SW480 (cell line): Measurements from ENCODE around the gene C12orf76.
"Not testable (repeated sequence)": the region's sequence is repeated elsewhere in the genome, so short reads cannot be mapped to it uniquely, and the experiment has no call there.

Source experiments
- DNase-seq: peaks from one replicate; pipeline ENCODE4 v3.0.0-alpha.2; 2016; ENCODE audit warnings: low spot score

Gene C12orf76

DNA sequence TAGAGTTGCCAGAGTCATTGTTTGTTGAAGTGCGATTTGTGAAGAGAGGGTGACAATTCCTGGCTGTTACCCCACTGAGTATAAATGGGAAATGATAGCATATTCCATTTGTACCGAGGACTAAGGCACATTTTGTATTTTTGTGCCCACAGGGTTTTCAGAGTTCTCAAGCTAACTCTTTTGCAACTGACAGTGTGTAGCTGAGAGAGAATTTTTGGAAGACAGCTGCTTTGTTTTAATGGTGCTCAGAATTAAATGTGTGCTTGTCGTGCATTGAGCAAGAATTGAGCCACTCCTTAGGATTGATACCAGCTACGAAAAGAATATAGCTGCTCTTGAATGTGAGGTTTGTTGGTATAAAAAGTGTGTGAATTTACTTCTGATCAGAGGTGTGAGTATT lies 27.4 kb downstream of the C12orf76 start:
- DNase-seq = no peak

DNA sequence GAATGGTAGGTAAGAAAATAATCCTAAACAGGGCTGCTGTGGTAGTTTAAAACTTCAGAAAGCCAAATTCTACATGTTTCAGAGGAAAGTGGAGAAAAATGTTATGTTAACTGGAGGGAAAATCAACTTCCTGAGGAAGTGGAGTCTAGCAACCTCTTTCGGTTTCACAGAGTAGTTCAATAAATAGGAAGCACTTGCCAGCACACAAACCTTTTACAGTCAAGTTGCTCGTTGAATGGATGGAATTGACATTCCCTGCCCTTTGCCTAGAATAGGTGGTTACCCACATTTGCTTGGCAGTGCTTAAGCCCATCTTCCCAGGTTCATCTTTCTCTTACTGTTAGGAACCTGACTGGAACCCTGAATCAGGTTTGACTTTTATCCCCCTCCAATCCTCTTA lies 33.2 kb downstream of the C12orf76 start:
- DNase-seq = no peak

DNA sequence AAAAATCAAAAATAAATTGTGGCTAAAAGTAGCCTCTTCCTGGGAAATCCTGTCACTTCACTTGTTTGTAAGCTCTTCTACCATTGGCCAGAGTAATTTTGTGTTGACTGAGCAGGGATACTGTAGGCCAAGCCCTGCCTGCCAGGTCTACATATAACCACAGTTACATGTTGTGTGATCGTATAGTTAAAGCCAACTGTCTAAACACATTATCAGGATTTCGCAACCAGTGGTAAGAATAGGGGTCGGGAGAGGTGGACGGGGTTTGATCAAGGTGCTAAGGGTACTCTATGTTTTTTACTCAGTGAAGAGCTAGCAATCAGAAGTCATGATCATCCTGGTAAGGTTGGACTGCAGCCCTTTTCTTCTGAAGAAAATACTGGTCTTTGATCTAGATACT lies 35.7 kb downstream of the C12orf76 start:
- DNase-seq = no peak

DNA sequence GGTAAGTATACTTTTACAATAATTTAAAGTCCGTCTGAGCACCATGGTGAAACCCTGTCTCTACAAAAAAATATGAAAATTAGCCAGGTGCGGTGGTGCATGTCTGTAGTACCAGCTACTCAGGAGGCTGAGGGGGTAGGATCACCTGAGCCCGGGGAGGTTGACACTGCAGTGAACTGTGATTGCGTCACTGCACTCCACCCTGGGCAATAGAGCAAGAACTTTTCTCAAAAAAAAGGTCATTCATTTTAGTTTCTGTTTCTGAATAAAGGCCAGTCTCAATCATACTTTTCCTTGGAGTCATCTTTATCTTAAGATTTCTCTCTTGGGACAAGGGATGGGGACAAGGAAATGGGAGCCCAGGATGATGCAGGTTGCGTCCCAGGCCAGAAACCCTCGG lies 36.2 kb downstream of the C12orf76 start:
- no peak for DNase-seq

DNA sequence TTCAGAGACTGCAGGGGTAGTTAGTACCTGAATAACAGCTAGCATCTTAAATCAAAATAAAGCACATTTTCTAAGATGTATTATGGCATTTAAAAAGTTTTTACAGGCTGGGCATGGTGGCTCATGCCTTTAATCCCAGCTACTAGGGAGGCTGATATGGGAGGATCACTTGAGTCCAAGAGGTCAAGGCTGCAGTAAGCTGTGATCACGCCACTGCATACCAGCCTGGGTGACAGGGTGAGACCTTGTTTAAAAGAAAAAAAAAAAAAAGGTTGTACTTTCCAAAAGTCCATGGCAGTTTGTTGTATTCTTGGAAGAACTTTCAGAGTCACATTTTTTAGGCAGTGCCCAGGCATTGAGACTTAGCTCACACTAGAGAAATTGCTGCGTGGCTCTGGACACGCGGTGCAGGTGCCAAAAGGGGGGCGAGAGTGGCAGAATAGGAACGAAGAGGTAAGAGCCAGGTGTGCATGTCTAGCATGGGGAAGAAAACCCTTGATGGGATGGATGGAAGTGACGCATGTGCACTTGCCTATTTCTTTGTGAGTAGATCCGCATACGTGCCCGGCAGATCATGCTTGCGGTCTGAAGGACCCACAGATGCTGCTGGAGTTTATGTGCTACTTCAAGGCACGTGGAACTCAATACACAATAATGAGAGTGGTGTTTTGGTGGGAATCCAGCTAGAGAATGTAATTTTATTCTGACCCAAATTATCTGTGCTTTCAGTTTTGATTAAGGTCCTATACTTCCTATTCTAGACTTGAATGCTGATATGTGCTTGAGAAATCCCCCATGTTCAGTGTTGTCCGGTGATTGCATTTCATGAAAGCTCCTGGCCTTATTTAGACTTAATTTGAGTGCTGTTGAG lies 37.2 kb downstream of the C12orf76 start:
- DNase-seq = no peak

DNA sequence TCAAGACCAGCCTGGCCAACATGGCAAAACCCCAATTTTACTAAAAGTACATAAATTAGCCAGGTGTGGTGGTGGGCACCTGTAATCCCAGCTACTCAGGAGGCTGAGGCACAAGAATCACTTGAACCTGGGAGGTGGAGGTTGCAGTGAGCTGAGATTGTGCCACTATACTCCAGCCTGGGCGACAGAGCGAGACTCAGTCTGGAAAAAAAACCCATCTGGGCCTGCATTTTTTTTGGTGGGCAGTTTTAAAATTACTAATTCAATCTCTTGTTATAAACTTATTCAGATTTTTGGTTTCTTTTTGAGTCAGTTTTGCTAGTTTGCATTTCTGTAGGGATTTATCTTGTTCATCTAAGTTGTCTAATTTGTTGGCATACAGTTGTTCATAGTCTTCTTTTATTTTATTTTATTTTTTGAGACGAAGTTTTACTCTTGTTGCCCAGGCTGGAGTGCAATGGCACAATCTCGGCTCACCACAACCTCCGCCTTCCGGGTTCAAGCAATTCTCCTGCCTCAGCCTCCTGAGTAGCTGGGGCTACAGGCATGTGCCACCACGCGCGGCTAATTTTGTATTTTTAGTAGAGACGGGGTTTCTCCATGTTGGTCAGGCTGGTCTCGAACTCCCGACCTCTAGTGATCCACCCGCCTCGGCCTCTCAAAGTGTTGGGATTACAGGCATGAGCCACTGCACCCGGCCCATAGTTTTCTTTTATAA lies 39.5 kb downstream of the C12orf76 start:
- not testable (repeated sequence) for DNase-seq

DNA sequence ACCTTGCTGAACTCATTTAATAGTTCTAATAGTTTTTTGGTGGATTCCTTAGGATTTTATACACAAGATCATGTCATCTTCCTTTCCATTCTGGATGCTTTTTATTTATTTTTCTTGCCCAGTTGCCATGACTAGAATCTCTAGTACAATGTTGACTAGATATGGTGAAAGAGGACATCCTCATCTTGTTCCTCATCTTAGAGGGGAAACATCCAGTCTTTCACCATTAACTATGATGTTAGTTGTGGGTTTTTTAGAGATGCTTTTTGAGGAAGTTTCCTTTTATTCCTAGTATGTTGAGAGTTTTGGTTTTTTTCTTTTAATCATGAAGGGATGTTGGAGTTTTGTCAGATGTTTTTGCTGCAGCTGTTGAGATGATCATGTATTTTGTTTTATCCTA lies 40.4 kb downstream of the C12orf76 start:
- DNase-seq = no peak

DNA sequence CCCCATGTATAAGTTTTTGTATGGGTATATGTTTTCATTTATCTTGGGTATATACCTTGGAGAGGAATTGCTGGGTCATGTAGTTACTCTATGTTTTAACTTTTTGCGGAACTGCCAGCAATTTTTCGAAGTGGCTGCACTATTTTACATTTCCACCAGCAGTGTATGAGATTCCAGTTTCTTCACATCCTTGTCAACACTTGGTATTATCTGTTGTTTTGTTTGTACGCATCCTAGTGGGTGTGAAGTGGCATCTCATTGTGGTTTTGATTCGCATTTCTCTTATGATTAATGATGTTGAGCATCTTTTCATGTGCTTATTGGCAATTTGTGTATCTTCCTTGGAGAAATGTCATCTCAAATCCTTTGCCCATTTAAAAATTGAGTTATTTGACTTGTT lies 42.2 kb downstream of the C12orf76 start:
- no peak for DNase-seq

DNA sequence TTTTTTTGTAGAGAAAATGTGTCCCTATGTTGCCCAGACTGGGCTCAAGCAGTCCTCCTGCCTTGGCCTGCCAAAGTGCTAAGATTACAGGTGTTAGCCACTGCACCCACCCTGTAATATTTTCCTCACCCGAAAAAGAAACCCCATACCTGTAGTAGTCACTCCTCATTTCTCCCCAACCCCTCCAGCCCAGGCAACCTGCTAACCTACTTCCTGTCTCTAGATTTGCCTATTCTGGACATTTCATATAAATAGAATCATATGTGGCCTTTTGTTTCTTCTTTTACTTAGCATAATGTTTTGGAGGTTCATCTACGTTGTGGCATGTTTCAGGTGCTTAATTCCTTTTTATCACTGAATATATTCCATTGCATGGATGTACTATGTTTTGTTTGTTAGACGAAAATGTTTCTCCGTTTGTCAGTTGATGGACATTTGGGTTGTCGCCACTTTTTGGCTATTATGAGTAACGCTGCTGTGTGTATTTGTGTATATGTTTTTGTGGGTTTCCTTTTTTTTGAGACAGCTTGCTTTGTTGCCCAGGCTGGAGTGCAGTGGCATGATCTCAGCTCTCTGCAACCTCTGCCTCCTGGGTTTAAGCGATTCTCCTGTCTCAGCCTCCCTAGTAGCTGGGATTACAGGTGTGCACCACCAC lies 42.9 kb downstream of the C12orf76 start:
- DNase-seq = no peak

DNA sequence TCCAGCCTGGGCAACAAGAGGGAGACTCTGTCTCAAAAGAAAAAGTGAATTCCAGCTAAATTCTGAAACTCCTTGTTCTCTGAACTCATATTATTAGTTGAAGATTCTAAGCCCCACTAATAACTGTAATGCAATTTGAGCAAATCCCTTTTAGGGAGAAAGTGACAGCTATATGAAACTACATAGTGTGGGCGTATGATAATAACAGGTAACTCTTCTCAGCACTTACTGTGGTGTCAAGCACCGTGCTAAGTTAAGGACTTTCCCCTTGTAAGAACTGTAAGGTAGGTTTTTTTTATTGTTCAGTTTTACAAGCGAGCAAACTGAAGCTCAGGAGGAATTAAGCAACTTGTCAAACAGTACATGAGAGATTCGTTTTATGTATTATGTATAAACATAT lies 43.7 kb downstream of the C12orf76 start:
- no peak for DNase-seq

DNA sequence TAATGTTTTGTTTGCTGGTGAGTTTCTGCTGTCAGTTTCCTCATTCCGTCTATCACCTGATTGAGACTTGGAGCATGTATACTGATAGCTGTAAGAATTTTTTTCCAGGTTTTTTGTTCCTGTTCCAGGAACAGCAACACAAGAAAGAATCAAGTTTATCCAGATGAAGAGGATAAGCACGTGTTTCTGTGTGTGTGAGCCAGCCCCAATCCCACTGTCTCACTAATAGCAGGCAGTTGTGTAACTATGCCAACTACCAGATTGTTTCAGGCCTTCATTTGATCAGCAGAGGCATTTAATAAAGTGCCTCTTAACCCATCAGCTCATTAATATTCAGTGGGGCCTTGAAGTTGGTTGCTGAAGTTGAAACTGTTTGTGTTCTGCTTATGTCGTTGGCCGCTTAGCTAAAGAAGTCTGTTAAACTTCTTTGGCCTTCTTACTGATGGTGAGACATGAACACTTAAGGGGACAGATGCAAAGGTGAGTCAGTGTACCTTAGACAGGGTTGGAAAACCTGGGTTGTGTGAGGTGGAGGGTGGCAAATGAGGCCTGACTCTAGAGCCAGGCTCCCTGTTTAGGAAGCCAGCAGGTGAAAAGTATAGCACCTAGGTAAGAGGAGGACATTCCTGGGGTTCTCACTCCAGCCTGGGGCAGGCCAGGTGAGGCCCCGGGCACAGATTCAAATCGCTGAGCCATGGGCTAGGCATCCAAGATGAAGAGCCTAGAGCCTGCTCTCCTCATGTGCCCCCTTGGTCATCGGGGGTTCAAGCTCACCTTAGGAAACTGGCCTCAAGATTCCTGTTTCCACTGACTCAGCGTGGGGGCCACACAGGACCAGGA lies 45.4 kb downstream of the C12orf76 start:
- no peak for DNase-seq

DNA sequence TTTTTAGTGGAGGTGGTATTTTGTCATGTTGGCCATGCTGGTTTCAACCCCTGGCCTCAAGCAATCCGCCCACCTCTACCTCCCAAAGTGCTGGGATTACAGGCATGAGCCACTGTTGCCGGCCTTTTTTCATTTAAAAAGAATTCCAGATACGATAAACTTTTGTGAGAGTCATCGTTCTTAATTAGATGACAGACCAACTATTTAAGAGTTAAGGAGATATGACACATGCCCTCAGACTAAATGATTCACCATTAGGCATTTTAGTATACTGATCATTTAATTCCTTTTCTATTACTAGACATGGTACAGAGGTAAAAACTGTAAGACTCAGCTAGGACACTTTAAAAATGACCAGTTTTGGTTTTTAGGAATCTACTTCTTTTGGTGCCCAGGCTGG lies 46.7 kb downstream of the C12orf76 start:
- DNase-seq = no peak

DNA sequence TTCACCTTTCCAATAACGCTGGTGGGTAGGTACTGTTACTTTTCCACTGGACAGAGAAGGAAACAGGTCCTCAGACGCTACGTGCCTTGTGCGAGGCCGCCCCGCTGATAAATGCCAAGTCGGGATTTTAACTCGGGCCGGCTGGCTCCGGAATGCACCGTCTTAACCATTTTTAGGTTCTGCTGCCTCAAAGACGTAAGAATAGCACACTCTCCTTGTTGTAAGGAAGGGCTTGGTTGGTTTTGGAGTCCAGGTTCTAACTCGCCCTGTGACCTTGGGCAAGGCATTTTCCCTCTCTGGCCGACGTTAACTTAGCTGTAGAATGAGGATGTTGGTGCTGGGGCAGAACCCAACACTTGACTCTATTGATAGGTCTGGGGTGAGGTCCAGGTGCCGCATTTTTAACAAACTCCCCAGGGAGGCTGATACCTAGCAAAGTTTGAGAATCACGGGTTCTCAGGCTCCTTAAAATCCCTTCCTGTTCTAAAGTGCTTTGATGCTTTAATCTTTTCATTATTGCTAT lies 48.3 kb downstream of the C12orf76 start:
- peak; percentile 17 for DNase-seq

DNA sequence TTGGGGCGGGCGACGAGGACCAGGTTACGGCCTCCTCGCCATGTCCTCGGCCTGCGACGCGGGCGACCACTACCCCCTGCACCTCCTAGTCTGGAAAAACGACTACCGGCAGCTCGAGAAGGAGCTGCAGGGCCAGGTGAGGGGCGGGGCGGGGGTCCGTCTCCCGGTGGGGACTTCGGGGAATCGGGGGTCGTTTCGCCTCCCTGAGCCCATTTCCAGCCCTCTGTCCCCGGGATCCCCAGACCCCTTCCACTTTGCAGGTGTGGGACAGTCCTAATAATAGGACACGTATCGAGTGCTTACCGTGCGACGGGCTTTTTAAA lies 48.7 kb downstream of the C12orf76 start:
- DNase-seq = no peak

DNA sequence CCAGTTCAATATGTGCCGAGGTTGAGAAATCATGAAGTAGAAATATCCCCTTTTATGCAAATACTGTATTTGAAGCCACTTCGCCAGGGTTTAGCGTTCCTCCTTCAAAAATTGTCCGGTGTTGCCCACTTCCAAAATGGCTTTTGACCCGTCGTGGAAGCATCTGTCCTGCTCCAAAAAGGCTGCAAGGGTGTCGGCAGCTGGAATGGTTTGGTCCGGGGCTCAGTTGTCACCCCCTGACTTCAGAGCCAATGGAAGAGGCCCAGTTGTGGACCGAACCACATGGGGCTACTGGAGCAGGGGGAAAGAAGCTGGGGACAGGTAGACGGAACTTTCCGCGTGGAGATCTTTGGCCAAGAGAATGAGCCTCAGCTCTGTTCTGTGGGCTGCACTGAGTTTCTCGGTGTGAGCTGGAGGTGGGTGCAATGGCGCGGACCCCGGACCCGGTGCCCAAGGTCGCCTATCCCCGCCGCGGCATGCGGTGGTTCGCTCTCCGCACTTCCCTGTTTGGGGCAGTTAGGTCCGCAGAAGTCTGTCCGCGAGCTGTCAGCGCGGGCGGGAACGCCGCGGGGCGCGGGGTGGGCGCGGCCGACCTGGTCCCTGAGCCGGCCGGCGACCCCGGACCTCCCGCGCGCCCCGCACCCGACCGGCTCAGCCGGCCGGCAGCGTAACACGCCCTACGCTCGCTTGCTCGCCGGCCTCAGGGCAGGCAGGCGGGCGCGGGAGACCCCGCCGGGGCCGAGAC lies 49.2 kb downstream of the C12orf76 start, which contains the start of gene ANKRD13A:
Gene ANKRD13A (plus strand): TSS at position 527 of the 745 bp plus-strand sequence. CDS start 259 bp downstream, outside the sequence.
- peak; percentile 92 for DNase-seq

DNA sequence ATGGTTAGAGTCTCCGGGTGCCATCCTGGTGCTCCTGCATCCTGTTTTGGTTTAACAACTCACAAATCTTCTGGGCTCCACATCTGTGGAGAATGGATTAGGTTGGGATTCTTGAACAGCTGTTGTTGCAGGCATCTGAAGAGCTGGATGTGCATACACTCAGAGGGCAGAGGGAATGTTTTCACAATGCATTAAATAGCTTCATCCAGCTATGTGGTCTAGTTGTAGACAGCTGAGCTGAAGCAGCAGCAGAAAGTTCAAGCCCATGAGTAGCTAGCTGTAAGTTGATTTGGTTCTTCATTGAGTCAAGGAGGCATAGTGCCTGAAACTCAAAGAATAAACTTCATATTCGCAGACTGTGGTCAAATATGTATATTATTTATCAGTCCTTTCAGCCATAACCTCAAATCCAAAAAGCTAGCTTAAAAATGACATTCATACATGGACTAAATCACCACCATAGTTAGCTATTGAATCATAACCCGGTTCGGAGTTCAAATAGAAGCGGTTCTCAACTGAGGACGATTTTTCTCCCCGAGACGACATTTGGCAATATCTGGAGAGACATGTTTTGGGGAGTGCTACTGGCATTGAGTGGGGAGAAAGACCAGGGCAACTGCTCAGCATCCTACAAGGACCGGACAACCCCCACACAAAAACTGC lies 50.0 kb downstream of the C12orf76 start:
- DNase-seq = no peak

DNA sequence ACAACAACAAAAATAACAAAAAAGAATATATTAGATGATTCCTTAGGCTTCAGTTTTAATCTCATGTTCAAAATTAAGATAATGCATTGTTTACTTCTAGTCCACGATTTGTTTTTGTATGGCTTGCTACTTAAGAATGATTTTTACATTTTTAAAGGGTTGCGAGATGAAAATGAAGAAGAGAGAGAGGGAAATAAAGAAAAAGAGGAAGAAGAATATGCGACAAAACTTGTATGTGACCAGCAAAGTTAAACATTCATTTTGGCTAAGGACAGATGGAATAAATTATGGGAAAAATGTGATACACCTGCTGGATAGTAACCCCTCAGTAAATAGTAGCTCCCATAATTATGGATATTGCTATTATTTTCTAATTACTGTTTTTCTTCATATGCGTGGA lies 50.9 kb downstream of the C12orf76 start:
- DNase-seq = no peak

DNA sequence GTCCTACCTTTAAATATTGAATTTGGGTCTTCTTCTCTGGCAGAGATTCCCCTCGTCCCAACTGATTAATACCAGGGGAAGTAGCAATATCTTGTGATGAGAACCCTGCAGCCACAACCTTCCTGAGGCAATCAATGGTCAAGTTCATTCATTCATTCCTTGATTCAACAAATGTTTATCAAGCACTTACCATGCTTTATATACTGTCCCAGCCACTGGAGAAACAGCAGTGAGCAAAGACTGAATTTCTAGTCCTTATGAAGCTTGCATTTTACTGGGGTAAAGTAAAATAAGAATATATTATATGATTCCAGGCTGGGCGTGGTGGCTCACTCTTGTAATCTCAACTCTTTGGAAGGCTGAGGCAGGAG lies 51.9 kb downstream of the C12orf76 start:
- no peak for DNase-seq

DNA sequence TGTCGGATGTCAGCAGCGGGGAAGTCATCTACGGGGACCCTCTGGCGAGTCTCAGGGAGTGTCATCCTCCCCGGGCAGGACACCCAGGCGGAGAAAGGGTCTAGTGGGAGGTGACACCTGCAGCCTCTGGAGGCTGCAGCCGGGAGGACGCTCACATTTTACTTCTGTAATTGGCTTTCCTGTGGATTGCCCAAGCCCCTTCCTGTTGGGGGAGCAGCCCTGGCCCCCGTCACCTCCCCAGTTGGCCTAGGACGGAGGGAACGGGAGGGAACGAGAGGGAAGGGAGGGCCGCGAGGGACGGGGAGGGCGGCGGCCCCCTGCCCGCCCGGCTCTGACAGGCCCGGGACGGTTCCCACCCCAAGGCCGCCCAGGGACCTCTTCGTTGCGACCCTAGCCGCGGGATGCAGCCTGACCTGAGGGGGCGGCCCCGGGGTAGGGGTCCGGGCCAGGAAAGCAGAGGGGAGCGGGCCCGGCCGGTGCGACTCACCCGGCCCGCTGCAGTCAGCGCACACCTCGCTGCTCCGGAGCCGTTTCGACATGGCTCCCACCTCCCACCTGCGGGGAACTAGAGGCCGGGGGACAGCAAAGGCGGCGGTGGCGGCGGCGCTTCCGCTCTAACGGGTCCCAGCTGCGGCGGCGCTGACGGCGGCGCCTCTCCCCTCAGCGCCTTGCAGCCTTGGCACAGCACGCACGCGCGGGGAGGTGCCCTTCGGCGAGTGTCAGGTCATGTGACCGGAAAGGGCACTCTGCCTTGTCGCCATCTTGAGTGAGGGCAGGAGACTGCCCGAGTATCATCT lies 52.4 kb downstream of the C12orf76 start, which contains the start of gene GIT2:
Gene GIT2 (minus strand): TSS at position 683 of the 797 bp plus-strand sequence. CDS start 144 bp downstream, at position 539.
- DNase-seq = peak; percentile 87

DNA sequence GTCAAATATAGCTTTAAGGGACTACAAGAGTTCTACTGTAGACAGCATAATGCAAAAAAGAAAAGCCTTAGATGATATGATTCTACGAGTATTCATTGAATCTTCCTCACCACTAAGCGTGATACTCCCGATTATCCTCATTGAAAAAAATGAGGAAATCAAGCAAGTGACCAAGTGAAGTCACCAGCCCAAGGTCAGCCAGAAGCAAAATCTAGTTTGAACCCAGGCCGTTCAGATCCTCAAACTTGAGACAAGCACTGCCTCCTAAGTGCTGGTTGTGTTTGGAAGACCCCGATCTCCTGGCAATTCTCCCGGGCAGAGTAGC lies 53.0 kb downstream of the C12orf76 start:
- DNase-seq = no peak
